Smooth muscle cell (in vitro differentiated cells): Measurements from ENCODE around the gene TAF15. TPM values are rescaled to one million over a fixed set of nuclear protein-coding genes. Genes with fewer than 3 reads are reported as not detected.
A peak's percentile ranks its signal among the peaks of the same experiment; 100 is the strongest.

Source experiments
- DNase-seq: peaks from one replicate; lab custom pipeline; 2025; ENCODE audit not compliant: unreplicated experiment; lab: John Stamatoyannopoulos, UW
- H2AFZ ChIP-seq: fragments of 200-600 bp; sonication (generic); 2 replicates; pipeline ENCODE4 v1.6.0; 2016; ENCODE audit warnings: antibody characterized with exemption, low read depth, mild to moderate bottlenecking
- H3F3A ChIP-seq: fragments of 200-600 bp; sonication (generic); 2 replicates; pipeline ENCODE4 v1.6.0; 2017; ENCODE audit warnings: antibody characterized with exemption, low read depth
- H3K27ac ChIP-seq: fragments of 200-600 bp; sonication (generic); 2 replicates; pipeline ENCODE4 v1.5.1; 2016; ENCODE audit warnings: low read depth, mild to moderate bottlenecking
- H3K27me3 ChIP-seq: fragments of 200-600 bp; sonication (generic); 2 replicates; pipeline ENCODE4 v1.6.1; 2016; ENCODE audit warnings: low read depth, mild to moderate bottlenecking
- H3K36me3 ChIP-seq: fragments of 200-600 bp; sonication (generic); 2 replicates; pipeline ENCODE4 v1.5.1; 2016; ENCODE audit warnings: low read depth
- H3K4me1 ChIP-seq: fragments of 200-600 bp; sonication (generic); 2 replicates; pipeline ENCODE4 v1.5.1; 2016; ENCODE audit warnings: low read depth
- H3K4me2 ChIP-seq: fragments of 200-600 bp; sonication (generic); 2 replicates; pipeline ENCODE4 v1.6.0; 2016; ENCODE audit warnings: mild to moderate bottlenecking
- H3K4me3 ChIP-seq: fragments of 200-600 bp; sonication (generic); 2 replicates; pipeline ENCODE4 v1.5.1; 2016; ENCODE audit warnings: mild to moderate bottlenecking
- H3K79me2 ChIP-seq: fragments of 200-600 bp; sonication (generic); 2 replicates; pipeline ENCODE4 v1.6.0; 2016; ENCODE audit warnings: low read depth, mild to moderate bottlenecking
- H3K9ac ChIP-seq: fragments of 200-600 bp; sonication (generic); 2 replicates; pipeline ENCODE4 v1.6.0; 2016; ENCODE audit warnings: low read depth
- H3K9me3 ChIP-seq: fragments of 200-600 bp; sonication (generic); replicated peaks from 2 replicates; pipeline ENCODE4 v1.5.1; 2016; ENCODE audit warnings: low read depth
- H4K20me1 ChIP-seq: fragments of 200-600 bp; sonication (generic); 2 replicates; pipeline ENCODE4 v1.6.0; 2016; ENCODE audit warnings: low read depth
- CTCF ChIP-seq: fragments of 200-600 bp; sonication (generic); IDR thresholded peaks from 2 replicates; pipeline ENCODE4 v1.5.1; 2017; ENCODE audit warnings: borderline replicate concordance, mild to moderate bottlenecking, antibody characterized with exemption; ENCODE audit not compliant: insufficient read depth, poor library complexity, severe bottlenecking
- WGBS: methylation state at CpG from one replicate; pipeline ENCODE4 v1.1.7; 2016; ENCODE audit warnings: low lambda C conversion rate; 5-methylcytosine and 5-hydroxymethylcytosine counted together
- polyA plus RNA-seq: library from polyadenylated mRNA; unstranded; fragments of >200 nt; fragmentation: Nextera tagmentation; extraction: Ambion mirVana; gene quantifications from 2 replicates; pipeline ENCODE4 v1.2.1, GENCODE V29; 2016
- total RNA-seq: library from RNA; depleted of rRNA; stranded (reverse); fragments of >200 nt; gene quantifications from 2 replicates; pipeline ENCODE4 v1.2.3, GENCODE V29; 2014

Gene TAF15
- total and polyA plus RNA-seq, 2 experiments from 2014 or later = 4.2 to 33.3 TPM

GRCh38 chr17:35768797-35769196 lies 40.5 kb upstream of the TAF15 start:
- Histone ChIP-seq H3F3A (peaks cover 9% of the 10 kb centered on the region), H3K79me2 (no peaks in the 10 kb centered on the region), H3K4me1 (peaks cover 11% of the 10 kb centered on the region), H3K4me3 (no peak overlapping the region), H3K9me3 (no peaks in the 10 kb centered on the region), H3K9ac (no peak overlapping the region), H2AFZ (no peak overlapping the region), H3K36me3 (no peaks in the 10 kb centered on the region), H4K20me1 (no peaks in the 10 kb centered on the region), H3K27me3 (no peaks in the 10 kb centered on the region), H3K27ac (no peak overlapping the region), H3K4me2 (no peak overlapping the region)
- DNase-seq = no peak
- 95% methylated on average over 2 of the region's 2 CpGs for WGBS
- TF ChIP-seq CTCF = no peak

- peaks cover 12% of the 10 kb centered on the region for H3F3A ChIP-seq
- no peak overlapping the region for H3K27ac ChIP-seq
- WGBS = 97% methylated on average over 46 of the region's 48 CpGs
- no peaks in the 10 kb centered on the region for H3K36me3 ChIP-seq
- H3K4me3 ChIP-seq = no peak overlapping the region
- no peak for DNase-seq
- no peaks in the 10 kb centered on the region for H4K20me1 ChIP-seq
- no peaks in the 10 kb centered on the region for H3K79me2 ChIP-seq
- TF ChIP-seq CTCF = peak; percentile 44
- peaks cover 18% of the 10 kb centered on the region for H3K4me1 ChIP-seq
- H2AFZ ChIP-seq = no peak overlapping the region
- H3K9me3 ChIP-seq = no peaks in the 10 kb centered on the region
- H3K9ac ChIP-seq = no peak overlapping the region
- no peaks in the 10 kb centered on the region for H3K27me3 ChIP-seq
- no peak overlapping the region for H3K4me2 ChIP-seq
Measured at GRCh38 chr17:35769895-35770486, 39.3 kb upstream of the TAF15 start.

GRCh38 chr17:35773129-35773528 lies 36.2 kb upstream of the TAF15 start:
- WGBS = 95% methylated on average over 20 of the region's 20 CpGs
- no peak overlapping the region for H3K27ac ChIP-seq
- H4K20me1 ChIP-seq = no peaks in the 10 kb centered on the region
- peaks cover 17% of the 10 kb centered on the region for H3F3A ChIP-seq
- H3K9ac ChIP-seq = no peak overlapping the region
- no peak overlapping the region for H3K4me2 ChIP-seq
- H3K4me1 ChIP-seq = peaks cover 19% of the 10 kb centered on the region
- TF ChIP-seq CTCF = no peak
- no peaks in the 10 kb centered on the region for H3K36me3 ChIP-seq
- H3K9me3 ChIP-seq = no peaks in the 10 kb centered on the region
- H3K79me2 ChIP-seq = no peaks in the 10 kb centered on the region
- H2AFZ ChIP-seq = no peak overlapping the region
- H3K4me3 ChIP-seq = no peak overlapping the region
- no peak for DNase-seq
- no peaks in the 10 kb centered on the region for H3K27me3 ChIP-seq
